Astrocyte (in vitro differentiated cells and primary cell): ENCODE results near the gene ALLC.

Experiments
- CTCF ChIP-seq: IDR thresholded peaks from 2 replicates; pipeline ENCODE4 v1.5.1; 2011; ENCODE audit warnings: low read depth, mild to moderate bottlenecking, inconsistent platforms, low read length, moderate library complexity; ENCODE audit not compliant: insufficient read depth
- EZH2 ChIP-seq: IDR thresholded peaks from 2 replicates; pipeline ENCODE4 v1.6.1; 2012; ENCODE audit warnings: mild to moderate bottlenecking, low read length, inconsistent platforms; ENCODE audit not compliant: insufficient read depth

- no peak for TF ChIP-seq CTCF
- no peak for TF ChIP-seq EZH2
Observed at GRCh38 chr2:3664118-3664517, 6.1 kb downstream of the ALLC start.
